ENCODE data around the gene ZNF652.
A peak's percentile ranks its signal among the peaks of the same experiment; 100 is the strongest.

ZNF652 gene

DNA sequence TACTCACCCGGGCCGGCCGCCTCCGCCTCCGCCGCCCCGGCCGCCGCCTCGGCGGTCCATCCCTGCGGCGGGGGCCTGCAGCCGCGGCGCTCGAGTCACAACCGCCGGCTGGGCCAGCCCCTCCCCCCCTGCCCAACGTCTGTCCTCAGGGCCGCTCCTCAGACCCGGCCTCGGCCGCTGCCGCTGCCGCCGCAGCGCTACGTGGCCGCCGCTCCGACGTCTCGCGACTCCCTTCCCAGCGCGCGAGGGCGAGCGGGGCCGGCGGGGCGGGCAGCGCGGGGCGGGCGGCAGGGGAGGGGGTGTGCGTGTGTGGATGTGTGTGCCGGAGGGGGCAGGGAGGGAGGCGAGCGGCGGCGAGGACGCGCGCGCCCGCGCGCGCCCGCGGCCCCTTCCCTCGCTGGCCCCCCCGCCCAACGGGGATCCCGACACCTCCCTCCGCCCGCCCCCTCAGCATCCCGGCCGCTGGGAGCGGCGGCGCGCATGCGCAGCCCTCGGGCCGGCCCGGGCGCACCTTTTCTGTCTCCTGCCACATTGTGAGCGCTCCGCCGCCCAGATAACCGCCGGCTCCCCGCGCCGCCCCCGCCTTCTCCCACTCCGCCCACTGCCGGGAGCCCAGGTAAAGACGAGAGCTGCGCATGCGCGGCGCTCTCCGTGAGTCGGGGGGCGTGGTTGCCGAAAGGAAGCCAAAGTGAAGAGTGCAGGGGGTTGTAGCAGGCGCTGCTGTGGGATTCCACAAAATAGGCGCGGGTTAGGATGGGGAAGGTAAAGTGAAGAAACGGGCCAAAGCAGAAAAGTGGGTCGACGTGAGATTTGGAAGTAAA lies at the start of gene ZNF652:
Gene ZNF652, minus strand, starts transcription at position 349 of the 821 bp plus-strand sequence. CDS start 44,525 bp downstream, outside the sequence.
- DNase-seq (ENCODE audit: low read depth), result peak; percentile 76

DNA sequence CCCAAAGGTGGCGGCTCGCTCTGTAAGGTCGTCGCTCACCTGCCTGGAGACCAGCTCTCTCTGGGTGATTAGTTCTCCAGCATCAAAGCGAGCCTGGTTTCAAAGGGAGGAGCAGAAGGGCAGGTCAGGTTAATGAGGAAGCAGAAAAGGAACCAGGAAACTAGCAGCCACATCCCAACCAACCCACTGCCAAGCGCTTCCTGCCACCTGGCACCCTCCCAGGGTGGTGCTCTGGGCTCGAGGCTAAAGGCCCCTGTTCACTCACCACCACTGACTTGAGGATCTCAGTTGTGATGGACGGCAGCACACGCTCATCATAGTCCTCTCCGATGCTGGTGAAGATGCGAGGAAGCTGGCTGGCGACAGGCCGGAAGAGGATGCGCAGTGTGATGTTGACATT lies 47.0 kb upstream of the ZNF652 start:
- no peak for DNase-seq (ENCODE audit: low read depth)

DNA sequence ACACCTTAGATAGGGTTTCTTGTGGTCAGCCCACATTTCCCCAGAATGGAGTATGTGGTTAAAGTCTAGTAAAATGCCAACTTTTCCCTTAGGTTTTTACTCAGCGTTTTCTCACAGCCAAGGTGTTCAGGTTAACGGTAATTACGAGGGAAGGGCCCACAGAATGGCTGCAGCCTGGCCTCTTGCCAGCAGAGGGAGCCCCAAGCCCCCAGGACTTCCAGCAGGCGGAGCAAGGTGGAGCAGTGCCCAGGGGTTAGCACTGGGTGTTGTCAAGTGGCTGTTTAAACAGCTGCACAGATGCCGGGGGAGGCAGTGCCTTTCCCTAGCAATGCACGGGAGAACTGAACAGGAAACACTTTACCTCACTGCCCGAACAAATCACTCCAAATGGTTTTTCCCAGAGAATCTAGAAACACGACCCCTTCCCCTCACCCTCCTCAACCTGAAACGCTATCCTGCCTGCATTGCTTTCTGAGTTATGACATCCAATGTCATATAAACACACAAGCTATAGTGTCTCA lies 46.0 kb upstream of the ZNF652 start:
- no peak for DNase-seq (ENCODE audit: low read depth)

DNA sequence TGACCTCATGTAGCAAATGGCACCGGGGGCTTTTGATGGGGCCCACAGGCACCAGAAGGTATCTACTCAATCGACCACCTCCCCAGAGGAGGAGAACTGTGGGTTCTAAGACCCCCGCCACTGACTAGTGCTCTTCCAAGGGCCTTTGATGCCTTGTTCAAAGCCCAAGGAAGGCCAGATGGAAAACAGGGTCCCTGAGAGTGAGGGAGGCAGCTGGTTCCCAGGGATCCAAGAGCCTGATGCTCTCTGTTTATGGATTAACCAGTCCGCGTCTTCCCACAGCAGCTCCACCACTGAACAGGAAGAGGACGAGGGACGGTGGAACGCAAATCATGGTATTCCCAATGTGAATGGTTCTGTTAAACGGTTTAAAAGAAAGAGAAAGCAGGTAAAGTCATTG lies 45.0 kb upstream of the ZNF652 start:
- no peak for DNase-seq (ENCODE audit: low read depth)

DNA sequence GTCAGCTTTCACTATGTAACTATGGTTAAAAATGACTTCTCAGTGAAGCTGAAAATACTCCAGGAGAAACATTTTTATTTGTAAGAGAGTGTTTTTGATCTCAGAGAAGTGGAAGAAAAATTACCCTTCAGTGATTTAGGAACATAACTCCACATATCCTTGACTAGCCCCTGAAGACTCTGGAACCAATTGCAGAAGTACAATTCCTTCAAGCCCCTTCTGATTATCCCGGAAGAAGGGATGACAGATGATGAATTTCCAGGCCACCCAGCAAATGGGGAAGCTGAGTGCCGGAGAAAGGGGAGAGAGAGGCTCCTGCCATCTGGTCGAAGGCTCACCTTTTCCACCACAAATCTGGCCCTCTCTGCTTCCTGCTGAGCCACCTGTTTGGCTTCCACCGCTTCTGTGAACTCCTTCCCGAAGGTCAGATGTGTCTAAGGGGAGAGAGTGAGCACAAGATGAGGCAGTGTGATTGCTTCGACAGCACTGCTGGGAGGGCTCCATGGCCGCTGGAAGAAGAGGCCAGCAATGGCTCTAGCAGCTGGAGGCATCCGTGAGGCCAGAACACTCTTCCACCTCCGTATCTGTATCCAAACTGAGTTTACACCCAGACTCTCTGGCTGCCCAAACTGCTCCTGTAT lies 44.5 kb upstream of the ZNF652 start:
- no peak for DNase-seq (ENCODE audit: low read depth)

DNA sequence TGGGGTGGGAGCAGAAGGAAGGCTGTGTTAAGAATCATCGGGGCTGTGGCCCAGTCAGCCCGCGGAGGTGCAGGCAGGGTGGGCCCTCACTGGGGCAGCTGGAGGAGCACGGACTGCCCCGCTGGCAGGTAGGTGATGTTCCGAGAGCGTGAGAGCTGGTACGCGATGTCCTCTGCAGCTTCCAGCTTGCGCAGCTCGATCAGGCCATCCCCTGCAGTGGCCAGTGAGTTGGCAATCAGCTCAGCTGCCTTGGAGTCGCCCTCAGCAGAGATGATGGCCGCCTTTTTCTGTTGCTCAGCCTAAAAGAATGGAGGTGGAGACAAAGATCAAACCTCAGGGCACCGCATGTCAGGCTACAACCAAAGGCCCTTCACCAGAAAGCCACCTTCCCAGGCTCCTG lies 42.9 kb upstream of the ZNF652 start:
- no peak for DNase-seq (ENCODE audit: low read depth)

DNA sequence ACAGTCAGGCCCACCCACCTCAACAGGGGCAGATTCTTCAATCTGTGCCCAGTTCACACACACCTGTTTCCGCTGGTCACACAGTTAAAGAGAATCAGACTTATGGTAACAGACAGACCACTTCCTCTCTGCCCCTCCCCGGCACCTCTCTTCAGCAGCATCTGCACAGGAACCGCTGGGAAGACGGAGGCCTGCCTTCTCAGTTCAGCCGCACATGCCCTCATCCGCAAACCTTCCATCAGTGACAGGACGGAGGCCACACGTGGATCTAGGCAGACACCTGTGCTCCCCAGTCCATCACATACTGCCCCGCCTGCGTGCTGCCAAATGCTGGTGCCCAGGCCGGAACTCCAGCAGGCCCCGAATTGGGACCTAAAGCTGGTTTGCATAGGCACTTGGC lies 42.3 kb upstream of the ZNF652 start:
- DNase-seq (ENCODE audit: low read depth), result no peak

DNA sequence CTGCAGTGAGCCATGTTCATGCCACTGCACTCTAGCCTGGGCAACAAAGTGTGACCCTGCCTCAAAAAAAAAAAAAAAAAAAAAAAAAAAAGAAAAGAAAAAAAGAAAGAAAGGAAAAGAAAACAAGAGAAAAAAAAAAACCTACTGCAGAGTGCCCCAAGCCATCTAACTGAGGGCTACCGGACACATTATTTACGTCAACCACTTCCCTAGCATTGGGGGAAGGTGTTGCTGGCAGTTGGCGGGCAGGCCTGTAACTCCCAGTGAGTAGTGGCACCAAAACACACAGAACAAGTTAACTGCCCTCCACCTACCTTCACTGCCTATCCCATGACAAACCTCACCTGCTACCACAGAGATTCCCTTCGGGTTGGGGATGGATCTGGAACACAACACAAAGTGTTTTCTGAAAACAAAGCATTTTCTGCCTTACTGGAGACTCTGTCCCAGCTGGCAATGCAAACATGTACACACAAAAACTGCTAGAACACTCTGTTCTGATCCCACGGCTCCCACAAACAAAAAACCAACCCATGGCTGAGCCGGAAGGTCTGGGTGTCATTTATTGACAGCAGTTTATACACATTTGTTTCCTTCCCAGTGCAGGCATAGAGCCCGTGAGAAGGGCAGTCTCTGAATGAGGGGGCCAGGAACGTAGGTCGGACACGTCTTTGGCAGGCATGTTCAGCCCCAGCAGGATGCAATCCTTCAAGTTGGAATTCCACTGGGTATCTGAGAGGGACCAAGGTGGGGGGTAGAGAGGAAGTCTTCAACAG lies 41.7 kb upstream of the ZNF652 start:
- DNase-seq (ENCODE audit: low read depth), result no peak

DNA sequence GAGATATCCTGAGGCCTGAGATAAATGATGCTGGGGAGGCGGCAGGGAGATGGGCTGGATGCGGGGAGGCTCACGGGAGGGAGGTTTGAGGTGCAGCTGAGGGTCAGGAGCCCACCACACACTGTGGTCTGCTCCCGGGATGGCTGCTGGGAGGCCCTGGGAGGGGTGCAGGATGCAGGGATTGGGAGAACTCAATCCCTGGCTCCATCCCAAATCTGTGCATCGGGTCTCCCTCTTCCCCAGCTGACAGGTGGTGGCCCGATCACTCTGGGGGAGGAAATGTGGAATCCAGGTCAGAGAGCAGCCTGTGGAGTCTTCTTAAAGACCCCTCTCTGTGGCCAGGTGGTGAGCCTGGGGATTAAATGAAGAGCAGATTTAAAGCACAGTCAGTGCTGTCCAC lies 40.7 kb upstream of the ZNF652 start:
- no peak for DNase-seq (ENCODE audit: low read depth)

DNA sequence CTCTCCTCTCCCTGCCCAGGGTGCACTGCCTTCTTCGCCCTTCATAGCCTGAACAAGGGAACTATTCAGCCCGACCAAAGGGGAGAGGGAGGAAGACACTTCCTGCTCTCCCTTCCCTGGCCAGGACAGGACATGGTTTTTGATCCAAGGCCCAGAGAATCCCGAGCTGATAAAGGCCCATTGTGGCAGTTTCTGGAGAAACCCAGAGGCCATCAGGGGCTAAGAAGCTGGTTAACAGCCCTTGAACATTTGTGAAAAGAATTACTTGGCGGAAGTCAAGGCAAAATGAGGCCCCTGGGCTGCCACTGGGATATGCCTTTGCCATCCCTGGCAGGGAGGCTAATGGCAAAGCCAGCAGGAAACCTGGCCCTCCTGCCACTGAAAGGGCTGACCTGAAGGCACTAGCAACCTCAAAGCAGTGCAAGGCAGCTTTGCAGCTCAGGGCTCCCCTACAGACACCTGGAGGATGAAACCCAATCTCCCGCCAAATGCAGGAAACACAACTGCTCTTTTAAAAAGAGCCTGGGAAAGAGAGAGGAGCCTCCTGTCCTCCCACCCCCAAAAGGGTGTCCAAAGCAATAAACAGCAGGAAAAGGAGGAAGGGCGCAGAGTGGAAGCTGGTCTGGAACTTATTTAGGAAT lies 40.0 kb upstream of the ZNF652 start:
- no peak for DNase-seq (ENCODE audit: low read depth)

DNA sequence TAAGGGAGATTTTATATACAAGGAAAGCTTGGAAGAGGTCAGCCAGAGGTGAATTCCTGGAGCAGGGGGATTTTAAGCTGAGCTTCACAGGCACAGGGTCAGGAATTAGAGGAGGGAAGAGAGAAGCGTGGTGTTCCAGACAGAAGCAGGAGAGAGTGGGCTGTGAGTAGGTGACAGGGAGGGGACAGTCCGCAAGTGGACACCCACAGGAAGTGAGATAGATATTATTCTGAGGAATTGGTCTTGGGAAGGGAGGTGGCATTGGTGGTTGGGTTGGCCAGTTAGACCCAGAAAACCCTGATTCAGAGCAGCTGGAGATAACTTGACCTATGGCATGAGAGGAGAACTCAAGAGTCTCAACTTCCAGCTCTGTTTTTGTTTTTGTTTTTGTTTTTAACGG lies 37.9 kb upstream of the ZNF652 start:
- DNase-seq (ENCODE audit: low read depth), result no peak

DNA sequence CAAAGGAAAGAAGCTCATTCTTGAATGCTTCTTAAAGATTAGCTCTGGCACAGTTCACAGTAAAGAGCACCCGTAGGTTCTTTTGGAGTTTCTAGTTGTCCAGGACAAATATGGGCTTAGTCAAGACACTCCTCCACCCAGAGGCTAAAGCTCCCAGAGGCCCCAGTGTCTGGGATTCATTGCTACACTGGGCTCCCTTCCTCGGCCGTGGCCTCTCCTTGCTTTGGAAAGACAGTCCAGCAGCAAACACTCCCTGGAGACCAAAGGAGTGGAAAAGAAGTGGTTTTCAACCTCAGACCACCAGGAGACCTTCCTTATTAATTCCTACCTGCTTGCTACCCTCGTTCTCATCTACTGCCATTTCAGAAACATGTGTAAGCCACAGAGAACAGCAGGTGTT lies 35.5 kb upstream of the ZNF652 start:
- no peak for DNase-seq (ENCODE audit: low read depth)

DNA sequence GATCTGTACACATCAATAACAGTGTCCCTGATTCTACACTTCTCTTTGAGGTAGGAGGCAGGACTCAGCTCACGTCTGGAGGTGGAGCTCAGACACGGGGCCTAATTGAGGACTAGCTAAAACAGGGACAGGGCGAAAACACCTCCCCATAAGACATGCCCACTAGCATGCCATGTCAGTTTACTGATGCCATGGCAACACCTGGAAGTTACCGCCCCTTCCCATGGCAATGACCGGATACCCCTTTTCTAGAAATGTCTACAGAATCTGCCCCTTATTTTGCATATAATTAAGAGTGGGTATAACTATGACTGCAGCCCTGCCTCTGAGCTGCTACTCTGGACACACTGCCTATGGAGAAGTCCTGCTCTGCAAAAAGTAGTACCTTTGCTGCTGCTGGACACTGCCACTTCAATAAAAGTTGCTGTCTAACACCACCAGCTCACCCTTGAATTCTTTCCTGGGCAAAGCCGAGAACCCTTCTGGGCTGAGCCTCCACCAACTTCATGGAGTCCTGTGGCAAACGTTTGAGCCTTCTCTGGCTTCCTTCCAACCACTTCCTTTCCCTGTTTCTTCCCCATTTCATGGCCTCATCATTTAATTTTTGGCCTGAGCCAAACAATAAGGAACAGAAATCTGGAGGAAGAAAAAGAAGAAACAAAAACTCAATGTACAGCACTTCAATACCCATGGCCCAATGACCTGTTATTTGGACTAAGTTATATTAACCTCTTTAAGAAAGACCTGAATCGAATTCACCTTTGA lies 31.6 kb upstream of the ZNF652 start:
- no peak for DNase-seq (ENCODE audit: low read depth)

DNA sequence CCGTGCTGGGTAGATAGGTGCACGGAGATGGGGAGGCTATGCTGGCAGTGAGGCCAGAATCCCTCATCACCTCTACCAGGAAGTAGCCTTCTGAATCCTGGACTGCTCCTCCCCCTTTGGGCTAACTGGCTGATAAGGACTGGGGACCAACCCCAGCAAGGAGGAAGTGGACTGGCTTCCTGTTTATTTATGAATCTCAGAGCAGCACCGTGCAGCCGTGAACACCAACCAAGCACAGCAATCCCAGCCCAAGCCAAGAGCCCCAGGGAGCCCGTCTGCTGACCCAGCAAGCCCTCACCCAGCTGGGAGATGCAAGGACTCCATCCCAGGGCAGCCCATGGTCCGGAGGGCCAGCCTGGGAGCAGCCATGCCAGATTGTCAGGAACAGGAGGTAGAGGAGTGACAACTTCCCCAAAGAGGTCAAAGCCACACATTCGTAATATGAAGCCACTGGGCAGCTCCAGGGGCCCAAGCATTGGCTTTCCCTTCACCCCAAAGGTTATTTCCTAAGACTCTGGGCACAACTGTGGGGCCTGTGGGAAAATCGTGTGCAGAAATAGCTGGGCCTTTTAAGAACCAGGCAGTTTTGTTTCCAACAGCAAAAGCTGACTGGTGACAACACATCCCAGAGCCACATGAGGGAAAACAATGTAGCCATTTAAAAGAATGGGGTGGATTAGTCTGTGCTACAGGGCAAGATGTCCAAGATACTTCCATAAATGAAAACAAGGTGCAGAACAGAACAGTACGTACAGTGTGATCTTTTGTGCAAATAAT lies 28.7 kb upstream of the ZNF652 start:
- no peak for DNase-seq (ENCODE audit: low read depth)

DNA sequence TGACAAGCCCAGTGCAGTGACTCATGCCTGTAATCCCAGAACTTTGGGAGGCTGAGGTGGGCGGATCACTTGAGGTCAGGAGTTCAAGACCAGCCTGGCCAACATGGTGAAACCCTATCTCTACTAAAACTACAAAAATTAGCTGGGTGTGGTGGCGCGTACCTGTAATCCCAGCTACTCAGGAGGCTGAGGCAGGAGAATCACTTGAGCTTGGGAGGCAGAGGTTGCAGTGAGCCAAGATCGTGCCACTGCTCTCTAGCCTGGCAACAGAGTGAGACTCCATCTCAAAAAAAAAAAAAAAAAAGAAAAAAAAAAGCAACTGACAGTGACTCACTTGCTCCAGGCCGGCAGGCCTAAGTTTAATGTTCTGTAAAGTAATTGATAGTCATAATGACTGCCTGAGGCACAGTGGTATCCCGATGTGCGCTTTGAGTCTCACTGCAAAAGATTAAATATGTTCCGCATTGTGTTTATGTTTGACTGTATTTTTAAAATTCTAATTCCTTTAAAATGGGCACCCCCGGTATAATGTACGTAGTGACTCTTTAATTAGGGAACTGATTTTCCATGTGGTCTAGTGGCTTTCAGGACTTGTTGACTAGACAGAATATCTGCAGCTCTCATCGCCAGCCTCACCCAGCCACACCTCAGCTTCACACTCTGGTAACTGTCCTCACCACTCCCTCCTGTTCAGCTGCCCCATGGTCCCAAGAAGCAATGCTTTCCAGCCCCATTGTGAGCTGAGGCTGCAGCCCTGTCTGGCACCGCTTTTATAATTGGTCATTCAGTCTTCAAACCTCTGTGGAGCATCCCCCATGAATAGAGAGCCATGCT lies 27.7 kb upstream of the ZNF652 start:
- DNase-seq (ENCODE audit: low read depth), result peak; percentile 33

DNA sequence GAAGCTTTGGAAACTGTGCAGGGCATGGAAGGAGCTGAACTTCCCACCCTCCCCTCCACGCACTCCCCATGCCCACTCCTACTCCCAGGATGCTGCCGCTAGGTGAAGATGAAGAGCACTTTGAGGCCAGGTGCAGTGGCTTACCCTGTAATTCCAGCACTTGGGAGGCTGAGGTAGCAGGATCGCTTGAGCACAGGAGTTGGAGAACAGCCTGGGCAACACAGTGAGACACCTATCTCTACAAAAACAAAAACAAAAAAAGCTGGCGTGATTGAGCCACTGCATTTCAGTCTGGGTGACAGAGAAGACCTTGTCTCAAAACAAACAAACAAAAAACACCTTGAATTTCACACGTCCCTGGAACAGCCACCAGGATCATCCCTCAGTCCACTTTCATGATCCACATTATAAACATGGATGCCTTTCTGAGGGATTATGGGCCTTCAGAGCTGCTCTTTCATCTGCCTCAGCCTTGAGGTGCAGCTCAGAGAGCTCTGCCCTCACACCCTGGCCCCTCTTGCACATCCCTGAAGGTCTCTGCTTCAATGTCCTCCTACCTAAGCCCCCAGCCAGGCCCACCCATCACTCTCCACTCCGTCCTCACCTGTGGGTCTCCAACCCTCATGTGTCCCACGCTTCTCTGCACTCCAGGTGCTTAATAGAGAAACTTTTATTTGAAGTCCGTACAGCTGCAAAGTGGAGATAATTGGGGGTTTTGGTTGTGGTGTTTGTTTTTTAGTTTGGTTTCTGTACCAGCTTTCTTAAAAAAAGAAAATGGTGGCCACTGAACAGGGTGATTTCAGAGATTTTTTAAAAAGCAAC lies 26.9 kb upstream of the ZNF652 start:
- DNase-seq (ENCODE audit: low read depth), result peak; percentile 18

DNA sequence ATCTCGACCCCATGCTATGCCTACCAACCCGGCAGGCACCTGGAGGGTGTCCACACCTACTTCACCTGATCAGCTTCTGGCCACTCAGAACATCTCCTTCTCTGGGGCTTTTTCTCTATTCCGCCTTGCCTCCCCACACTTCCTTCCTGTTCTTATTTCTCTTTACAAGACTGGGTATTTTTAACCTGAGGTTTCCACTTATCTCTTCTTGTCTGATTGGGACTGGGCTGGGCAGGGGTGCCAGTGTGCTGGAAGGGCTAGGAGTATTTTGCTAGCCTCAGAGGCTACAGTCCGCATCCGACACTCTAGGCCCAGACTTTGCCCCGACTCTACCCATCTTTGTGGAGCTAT lies 26.2 kb upstream of the ZNF652 start:
- no peak for DNase-seq (ENCODE audit: low read depth)

DNA sequence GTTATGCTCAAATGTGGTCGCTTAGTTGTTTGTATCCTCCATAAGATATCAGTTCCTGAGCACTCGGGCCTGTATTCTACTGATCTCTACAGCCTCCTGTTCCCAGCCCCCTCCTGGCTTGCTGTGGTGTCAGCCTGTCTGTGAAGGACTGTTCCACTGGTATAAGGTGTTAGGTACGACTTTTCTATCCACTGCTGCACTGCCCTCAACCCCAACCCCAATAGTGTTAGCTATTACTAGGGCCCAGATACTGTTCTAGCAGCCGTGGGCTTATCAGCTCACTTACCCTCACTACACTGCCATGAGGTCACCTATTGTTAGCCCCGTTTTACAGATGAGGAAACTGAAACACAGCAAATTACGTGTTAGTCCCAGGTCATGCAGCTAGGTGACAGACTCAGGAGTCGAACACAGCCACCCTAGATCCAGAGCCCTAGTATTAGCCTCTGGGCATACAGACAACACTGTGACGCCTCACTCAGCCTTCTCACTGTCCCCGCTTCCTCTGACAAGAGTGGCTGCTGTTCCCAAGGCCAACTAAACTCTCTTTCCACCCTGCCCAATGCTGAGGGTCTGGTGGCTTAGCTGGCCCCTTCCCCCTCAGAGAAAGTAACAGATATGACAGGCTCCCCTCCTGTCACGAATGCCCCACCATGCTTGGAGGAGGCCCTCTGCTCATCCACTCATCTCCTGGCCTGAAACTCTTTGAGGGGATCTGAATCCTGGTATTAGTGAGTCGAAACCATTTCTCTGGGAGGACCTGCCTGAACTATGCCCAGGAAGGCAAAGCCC lies 25.6 kb upstream of the ZNF652 start:
- DNase-seq (ENCODE audit: low read depth), result no peak

Data from stromal cell of bone marrow (primary cell).